ENCODE results near the gene GRIN2A.
"Not testable (repeated sequence)": the region's sequence is repeated elsewhere in the genome, so short reads cannot be mapped to it uniquely, and the experiment has no call there.

GRIN2A gene

GRCh38 chr16:9907752-9908151 is 274.5 kb downstream of the GRIN2A start:
- DNase-seq = no peak

- DNase-seq = no peak
These were observed 276.0 kb downstream of the GRIN2A start for GRCh38 chr16:9906218-9906617.

DNA sequence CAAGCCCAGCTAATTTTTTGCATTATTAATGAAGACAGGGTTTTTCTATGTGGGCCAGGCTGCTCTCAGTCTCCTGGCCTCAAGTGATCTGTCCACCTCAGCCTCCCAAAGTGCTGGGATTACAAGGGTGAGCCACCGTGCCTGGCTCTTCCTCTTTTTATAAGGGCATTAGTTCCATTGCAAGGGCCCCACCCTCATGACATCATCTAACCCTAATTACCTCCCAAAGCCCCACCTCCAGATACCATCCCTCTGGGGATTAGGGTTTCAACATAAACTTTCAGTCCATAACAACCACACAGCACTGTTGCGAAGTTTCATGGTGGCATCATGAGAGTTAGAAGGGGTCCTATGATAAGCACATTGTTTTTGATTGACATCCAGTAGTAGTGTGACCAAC is 277.7 kb downstream of the GRIN2A start:
- DNase-seq = no peak

- DNase-seq = no peak
These were observed 281.7 kb downstream of the GRIN2A start for GRCh38 chr16:9900576-9900975.

DNA sequence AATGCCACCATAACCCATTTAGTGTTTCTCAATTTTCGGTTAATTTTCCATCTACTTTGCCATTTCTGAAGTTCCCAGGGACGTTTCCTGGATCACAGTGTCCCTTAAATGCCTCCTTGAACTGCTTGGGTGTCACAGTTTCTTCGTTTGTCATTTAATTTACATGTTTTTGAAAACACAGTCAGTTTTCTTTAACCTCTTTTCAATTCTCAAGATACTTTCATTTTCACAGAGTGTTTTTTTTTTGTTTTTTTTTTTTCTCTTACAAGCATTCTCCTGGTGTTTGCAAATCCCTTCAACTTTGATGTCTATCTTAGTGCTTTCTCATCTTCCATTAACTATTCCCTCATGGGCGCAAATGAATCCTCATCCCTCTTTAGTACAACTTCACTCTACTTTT is 283.7 kb downstream of the GRIN2A start:
- no peak for DNase-seq

- DNase-seq = no peak
These were observed 284.1 kb downstream of the GRIN2A start for GRCh38 chr16:9898124-9898523.

- no peak for DNase-seq
These were observed 286.4 kb downstream of the GRIN2A start for GRCh38 chr16:9895817-9896216.

DNA sequence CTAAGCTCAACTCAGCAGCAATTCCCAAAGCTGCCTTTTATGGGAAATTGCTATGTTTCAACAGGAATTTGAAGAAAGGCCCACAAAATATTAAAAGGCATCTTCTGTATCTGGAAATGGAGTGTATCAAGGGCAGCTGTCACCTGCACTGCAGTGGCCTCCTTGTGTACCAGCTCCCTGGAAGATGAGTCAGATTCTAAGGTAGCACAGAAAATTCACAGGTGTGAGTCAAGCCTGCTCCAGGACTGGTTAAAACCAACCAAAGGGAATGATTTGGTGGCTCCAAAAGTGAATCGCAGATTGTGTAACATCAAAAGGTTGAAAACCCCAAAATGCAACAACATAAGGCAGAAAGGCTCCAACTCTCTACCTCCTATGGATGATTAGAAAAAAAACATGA is 296.4 kb downstream of the GRIN2A start:
- DNase-seq = no peak

DNA sequence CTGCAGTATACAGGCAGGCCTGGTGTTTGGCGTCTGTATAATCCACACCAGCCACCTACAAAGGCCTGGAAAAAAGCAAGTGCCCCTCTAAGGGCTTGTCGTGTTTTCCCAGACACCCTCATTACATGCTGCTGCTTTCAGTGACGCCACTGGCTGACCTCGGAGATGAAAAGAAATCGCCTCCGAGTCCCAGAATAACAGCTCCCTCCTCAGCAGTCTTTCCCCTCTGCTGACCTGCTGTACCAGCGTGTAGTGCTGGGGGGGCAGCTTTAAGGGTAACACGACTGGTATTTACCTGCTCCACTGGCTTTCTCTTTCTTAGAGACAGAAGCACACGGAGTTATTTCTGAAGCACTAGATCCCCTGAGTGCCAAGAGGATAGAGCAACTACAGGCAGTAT is 296.8 kb downstream of the GRIN2A start:
- DNase-seq = no peak

DNA sequence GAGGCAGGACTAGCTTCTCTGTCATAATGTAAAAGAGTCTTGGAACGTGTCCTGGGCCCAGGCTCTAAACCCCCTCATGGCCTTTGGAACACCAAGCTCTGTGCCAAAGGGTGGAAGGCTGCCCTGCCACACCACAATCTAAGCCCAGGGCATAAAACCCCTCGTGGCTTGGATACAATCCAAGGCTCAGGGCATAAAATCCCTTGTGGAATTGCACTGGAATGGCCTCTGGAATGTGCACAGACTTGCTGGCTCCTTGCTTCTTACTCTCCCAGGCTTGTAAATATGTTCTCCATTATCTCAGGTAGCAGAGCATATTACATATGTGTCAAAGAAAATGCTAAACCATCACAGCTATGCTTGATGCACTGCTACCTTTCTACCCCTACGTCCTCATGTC is 306.2 kb downstream of the GRIN2A start:
- not testable (repeated sequence) for DNase-seq

- no peak for DNase-seq
These were observed 308.0 kb downstream of the GRIN2A start for GRCh38 chr16:9874219-9874618.

DNA sequence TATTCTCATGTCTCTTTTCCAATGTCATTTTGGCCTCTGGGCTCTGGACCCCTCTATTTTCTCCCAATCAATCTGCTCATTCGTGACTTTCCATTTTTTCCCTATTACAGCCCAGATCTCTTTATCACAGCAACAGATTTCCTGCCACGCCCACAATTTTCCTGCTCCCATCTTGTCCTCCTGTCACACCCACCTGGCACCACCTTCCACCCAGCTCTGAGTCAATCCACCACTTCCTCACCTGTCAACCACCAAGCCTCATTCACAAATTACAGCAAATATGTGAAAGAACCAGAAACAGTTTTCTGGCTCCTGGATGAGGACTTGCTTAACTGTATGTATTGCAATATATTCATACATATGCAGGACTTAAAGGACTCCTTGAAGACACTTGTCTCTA is 311.3 kb downstream of the GRIN2A start:
- DNase-seq = no peak

DNA sequence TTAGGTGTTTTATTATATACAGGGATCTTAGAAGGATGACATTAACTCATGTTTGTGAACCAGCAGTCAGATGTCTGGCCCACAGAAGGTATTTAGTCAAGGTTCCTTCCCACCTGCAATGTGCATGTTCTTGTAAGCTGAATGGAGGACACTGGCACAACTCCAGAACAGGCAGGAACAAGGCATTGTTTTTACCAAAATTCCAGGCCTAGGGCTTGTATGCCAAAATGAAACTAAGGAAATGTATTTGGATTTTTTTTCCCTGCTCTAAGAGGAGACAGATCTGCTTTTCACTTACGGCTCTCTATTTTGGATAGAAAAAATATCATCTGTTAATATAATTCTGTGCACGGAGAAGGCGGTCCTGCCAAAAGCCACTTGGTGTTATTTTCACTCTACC is 312.5 kb downstream of the GRIN2A start:
- no peak for DNase-seq

DNA sequence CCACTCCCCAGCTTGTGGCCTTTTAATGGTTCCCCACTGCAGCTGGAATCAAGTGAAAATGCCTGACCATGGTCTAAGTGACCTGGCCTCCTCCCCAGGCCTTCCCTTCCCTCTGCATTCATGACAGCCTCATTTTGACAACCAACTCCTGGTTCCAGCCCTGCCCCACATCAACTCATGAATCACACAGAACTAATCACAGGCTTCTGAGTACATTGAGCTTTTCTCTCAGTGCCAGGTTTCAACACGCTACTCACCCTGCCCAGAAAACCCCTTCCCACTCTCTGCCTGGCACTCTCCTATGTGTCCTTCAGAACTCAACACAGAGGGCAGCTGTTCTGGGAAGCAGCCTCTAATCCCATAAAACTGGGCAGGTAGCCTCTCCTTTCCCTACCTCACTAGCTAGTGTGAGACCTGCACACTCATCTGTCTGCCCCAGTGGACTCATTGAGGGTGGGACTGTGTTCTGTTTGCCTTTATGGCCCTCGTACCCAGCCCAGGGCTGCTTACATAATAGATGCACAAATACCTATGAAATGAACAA is 313.6 kb downstream of the GRIN2A start:
- DNase-seq = no peak

GRCh38 chr16:9867176-9867575 is 315.1 kb downstream of the GRIN2A start:
- DNase-seq = no peak

GRCh38 chr16:9864461-9864860 is 317.8 kb downstream of the GRIN2A start:
- DNase-seq = no peak

GRCh38 chr16:9862327-9862726 is 319.9 kb downstream of the GRIN2A start:
- DNase-seq = no peak

DNA sequence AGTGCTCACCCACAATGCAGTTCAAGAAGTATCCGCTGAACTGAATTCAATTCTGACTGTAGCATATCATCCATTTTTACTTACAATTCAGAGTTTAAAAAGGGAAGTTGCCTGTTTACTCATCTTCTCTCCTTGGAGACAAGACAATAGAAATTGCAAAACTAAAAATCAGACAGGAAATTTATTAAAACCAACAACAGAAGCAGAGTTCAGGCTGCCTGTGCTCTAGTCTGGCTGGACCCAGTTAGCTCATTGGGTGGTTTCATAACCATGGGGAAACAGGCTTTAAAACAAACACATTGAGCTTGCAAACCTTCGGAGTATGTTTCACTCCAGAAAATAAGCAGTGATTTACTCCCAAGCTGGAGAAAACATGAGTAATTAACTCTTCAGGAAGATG is 321.4 kb downstream of the GRIN2A start:
- no peak for DNase-seq

DNA sequence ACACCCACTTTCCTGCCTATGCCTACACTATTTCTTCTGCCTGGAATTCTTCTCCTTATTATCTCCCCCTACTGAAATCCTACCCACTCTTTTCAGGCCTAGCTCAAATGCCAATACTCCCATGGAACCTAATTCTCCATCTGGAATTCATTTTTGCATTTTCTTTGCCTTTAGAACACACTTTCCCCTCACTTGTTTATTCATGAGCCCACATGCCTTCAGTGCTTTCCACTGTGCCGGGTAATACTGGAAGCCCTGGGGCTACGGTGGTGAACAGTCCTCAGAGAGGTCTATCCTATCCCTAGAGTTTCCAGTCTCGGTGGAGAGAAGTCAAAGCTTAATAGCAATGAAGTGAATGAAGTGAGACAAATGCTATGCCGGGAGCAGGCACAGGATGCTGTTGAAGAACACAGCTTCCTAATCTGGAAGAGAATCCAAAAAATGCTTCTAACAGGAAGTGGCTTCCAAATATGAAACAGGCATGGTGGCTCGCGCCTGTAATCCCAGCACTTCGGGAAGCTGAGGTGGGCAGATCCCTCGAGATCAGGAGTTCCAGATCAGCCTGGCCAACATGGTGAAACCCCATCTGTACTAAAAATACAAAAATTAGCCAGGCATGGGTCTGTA is 322.4 kb downstream of the GRIN2A start:
- DNase-seq = no peak

DNA sequence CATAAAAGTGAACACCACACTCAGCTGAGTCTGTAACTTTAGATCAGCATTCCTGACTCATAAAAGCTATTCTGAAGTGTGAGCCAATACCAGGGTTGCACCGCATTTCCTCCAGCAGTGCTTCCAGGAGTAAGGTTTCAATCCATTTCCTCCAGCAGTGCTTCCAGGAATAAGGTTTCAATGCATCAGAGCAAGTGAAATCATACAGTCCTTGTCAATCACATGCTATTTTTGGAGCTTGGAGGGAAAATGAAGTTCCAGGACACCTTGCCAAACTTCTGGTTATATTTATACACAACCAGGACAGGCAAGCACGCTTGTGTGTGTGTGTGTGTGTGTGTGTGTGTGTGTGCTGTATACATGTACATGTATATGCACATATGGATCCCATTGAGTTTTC is 327.6 kb downstream of the GRIN2A start:
- DNase-seq = no peak

DNA sequence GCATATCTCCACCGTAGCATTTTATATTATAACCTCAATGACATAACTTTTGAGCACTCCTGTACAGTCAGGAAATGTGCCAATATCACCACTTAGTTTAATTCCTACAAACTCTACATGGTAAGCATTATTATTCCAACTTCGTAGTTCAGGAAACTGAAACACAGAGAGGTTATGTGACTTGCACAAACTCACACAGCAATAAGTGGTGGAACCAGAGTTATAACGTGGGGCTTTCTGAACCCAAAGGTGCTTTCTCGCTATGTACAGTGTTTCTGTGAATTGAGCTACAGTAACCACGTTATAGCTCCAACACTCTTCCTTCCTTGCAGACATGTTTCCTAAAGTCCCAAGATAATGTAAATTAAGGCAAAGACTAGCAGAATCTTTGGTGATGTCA is 330.2 kb downstream of the GRIN2A start:
- no peak for DNase-seq

DNA sequence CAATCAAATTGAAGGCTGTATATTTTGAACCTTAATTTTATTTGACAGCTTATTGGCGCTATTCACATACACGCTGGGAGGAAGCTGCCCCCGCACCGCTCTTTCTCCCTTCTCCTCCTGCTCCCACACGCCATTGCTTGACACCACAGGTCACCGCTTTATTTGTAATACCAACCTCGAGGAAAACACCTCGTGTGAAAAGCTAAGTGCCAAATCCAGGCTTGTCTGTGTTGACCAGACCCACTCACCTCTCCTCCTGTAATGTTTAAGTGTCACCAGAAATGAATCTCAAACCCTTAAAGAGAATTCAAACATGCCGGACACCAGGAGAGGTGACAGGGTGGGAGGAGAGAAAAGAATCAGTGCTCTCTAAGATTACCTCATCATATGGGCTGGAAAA is 331.4 kb downstream of the GRIN2A start:
- no peak for DNase-seq

GRCh38 chr16:9849697-9850245 is 332.5 kb downstream of the GRIN2A start:
- DNase-seq = no peak

- no peak for DNase-seq
These were observed 335.1 kb downstream of the GRIN2A start for GRCh38 chr16:9847146-9847545.

Data from GF-D8 (cell line).